NCI-H1694 treated with DMSO at 0.1 percent for 48 hours (cell line): Measurements from ENCODE around the gene UFSP2.

Experiments used
- DNase-seq: peaks from one replicate; lab custom pipeline; 2025; lab: John Stamatoyannopoulos, UW

UFSP2 gene

DNA sequence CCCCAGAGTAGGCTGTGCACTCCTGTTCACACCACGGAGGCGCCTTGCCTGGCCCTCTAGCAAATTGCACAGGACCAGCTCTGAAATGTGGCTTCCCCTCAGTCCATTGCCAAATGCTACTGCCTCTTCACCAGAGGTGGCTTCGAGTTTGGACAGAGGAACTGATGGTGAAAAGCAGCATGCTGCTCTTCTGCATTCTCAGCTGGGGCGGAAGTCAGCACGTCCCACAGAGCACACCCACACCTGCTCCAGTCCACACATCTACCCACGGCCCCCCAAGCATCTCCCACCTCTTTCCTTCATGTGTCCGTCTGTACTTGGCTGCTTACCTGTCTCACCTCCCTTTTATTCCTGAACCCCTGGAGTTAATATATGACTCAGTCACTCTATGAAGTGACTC lies 73.6 kb downstream of the UFSP2 start:
- DNase-seq, result no peak

DNA sequence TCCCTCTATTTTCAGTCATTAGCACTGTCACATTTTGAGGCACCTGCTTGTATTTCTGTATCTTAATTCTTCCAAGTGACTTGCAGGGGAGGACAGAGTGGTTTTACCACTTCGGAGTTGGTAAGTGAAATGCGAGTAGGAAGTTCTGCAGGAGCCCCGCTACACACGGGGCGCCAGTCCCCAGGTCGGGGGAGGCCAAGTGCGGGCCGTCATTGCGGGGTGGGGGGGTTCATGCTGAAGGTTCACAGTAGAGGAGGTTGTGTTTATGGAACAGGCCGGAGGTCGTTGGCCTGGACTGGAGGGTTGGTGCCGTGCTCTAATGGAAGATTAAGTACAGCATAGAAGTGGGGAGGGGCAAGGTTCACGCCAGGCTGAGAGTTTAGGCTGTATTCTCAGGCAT lies 74.1 kb downstream of the UFSP2 start:
- DNase-seq, result no peak
